Measurements from ENCODE around the gene CGB1.

Gene CGB1

DNA sequence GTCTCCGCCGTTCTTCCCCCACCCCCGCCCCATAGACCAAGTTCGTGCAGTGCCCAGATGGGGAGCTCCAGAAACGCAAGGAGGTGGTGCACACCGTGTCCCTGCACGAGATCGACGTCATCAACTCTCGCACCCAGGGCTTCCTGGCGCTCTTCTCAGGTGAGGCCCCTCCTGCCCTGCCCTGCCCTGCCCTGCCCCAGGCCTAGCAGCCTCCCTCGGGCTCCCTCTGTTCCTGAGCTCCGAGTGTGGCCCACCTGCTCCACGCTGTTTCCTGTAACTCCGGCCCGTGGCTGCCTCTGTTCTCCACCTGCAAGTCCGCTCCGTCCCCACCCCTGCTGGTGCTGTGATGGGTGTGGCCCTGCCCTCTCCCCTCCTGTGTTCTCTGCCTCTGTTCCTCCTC, 26.2 kb downstream of the CGB1 start:
- H3K4me3 ChIP-seq (ENCODE audit: low read depth, low read length): no peak overlapping the region
- TF ChIP-seq, protein P1, sequence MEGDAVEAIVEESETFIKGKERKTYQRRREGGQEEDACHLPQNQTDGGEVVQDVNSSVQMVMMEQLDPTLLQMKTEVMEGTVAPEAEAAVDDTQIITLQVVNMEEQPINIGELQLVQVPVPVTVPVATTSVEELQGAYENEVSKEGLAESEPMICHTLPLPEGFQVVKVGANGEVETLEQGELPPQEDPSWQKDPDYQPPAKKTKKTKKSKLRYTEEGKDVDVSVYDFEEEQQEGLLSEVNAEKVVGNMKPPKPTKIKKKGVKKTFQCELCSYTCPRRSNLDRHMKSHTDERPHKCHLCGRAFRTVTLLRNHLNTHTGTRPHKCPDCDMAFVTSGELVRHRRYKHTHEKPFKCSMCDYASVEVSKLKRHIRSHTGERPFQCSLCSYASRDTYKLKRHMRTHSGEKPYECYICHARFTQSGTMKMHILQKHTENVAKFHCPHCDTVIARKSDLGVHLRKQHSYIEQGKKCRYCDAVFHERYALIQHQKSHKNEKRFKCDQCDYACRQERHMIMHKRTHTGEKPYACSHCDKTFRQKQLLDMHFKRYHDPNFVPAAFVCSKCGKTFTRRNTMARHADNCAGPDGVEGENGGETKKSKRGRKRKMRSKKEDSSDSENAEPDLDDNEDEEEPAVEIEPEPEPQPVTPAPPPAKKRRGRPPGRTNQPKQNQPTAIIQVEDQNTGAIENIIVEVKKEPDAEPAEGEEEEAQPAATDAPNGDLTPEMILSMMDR (IDR thresholded peaks at IDR 0.05; ENCODE audit: low read depth, low read length): no peak

DNA sequence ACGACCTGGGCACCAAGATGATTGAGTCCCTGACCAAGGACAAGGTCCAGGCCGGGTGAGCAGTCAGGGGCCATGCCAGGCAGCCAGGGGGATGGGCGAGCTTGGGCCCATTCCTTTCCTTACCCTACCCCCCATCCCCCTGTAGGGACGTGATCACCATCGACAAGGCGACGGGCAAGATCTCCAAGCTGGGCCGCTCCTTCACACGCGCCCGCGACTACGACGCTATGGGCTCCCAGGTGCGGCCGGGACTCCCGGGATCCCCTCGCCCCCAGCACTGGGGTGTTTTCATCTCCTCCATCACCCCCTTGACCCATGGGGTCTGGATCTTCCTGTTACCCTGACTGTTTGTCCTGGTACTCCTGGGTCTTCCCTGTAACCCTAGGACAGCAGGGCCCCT, 26.9 kb downstream of the CGB1 start:
- no peak overlapping the region for H3K4me3 ChIP-seq (ENCODE audit: low read depth, low read length)
- TF ChIP-seq, protein P1 (IDR thresholded peaks at IDR 0.05; ENCODE audit: low read depth, low read length): no peak

- TF ChIP-seq, protein P1 (IDR thresholded peaks at IDR 0.05; ENCODE audit: low read depth, low read length): no peak
- H3K4me3 ChIP-seq (ENCODE audit: low read depth, low read length): no peak overlapping the region
Observed at GRCh38 chr19:49006905-49007304, 29.8 kb downstream of the CGB1 start.

- TF ChIP-seq, protein P1 (IDR thresholded peaks at IDR 0.05; ENCODE audit: low read depth, low read length): no peak
- H3K4me3 ChIP-seq (ENCODE audit: low read depth, low read length): no peak overlapping the region
Observed at GRCh38 chr19:49004964-49005614, 31.6 kb downstream of the CGB1 start.

- TF ChIP-seq, protein P1 (IDR thresholded peaks at IDR 0.05; ENCODE audit: low read depth, low read length): no peak
Observed at GRCh38 chr19:49004133-49004532, 32.6 kb downstream of the CGB1 start.

GRCh38 chr19:48999481-49000325, 37.0 kb downstream of the CGB1 start:
- TF ChIP-seq, protein P1 (IDR thresholded peaks at IDR 0.05; ENCODE audit: low read depth, low read length): peak; percentile 72
- no peak overlapping the region for H3K4me3 ChIP-seq (ENCODE audit: low read depth, low read length)

More at GRCh38 chr19:49004133-49004532, 32.6 kb downstream of the CGB1 start:
- no peak overlapping the region for H3K4me3 ChIP-seq (ENCODE audit: low read depth, low read length)

DNA sequence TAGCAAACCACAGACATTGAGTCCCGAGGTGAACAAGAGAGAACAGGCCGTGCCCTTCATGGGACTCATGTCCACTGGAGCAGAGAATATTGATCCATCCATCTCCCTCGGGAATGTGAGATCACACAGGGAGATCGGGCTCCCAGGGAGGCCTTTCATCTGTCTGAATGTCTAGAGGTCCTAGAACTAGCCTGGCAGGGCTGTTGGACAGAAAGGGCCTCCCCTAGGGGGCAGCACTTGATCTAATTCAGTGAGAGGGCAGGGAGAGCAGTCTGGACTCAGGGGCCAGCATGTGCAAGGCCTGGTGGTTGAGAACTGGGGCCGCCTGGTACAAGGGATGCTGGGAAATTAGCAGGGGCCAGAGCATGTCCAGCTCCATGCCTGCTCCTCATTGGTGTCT, 38.7 kb downstream of the CGB1 start:
- H3K4me3 ChIP-seq (ENCODE audit: low read depth, low read length): no peak overlapping the region
- TF ChIP-seq, protein P1 (IDR thresholded peaks at IDR 0.05; ENCODE audit: low read depth, low read length): peak; percentile 73

All from WI38 (cell line).